H1 (cell line): ENCODE results near the gene FKBP1B.

Source experiments
- EP300 ChIP-seq, 2 experiments: IDR thresholded peaks; 1 replicate in 1 of 2; 2 replicates in 1 of 2; pipeline ENCODE4 v1.6.1; 2011 to 2012; ENCODE audit warnings: low read depth in 2 of 2, low read length in 2 of 2, mild to moderate bottlenecking in 2 of 2, borderline replicate concordance in 1 of 2, inconsistent platforms in 1 of 2, moderate library complexity in 1 of 2
- EZH2 ChIP-seq: fragments of 200-600 bp; sonication (generic); IDR thresholded peaks from 2 replicates; pipeline ENCODE4 v1.7.1; 2012; ENCODE audit warnings: low read depth, mild to moderate bottlenecking, moderate library complexity, low read length, inconsistent platforms; ENCODE audit not compliant: severe bottlenecking

- TF ChIP-seq EZH2: no peak
- no peak for TF ChIP-seq EP300 (IDR thresholded peaks at IDR 0.05; ENCODE audit: borderline replicate concordance in 1 of 2, low read depth in 2 of 2, low read length in 2 of 2)
Measured at GRCh38 chr2:24058564-24059271, 9.2 kb downstream of the FKBP1B start.
